Adrenal gland (tissue), 5 donors: ENCODE data around the gene SSR2.

Experiments used
- CTCF ChIP-seq, 6 experiments: fragments of 450-650 bp in 4 of 6; fragments of 200-600 bp in 2 of 6; sonication (generic) in 1 of 6; IDR thresholded peaks; 1 replicate in 5 of 6; 2 replicates in 1 of 6; pipeline versions ENCODE4 v1.5.1 to v1.8.0; 2016 to 2021; ENCODE audit warnings: antibody characterized with exemption in 6 of 6, mild to moderate bottlenecking in 2 of 6, moderate library complexity in 1 of 6
- POLR2A ChIP-seq, 2 donors: fragments of 450-650 bp; IDR thresholded peaks; one replicate each; pipeline ENCODE4 v1.6.1; 2017; ENCODE audit warnings: antibody characterized with exemption in 2 of 2, mild to moderate bottlenecking in 2 of 2, moderate library complexity in 1 of 2
- donor health status: DM: no; HTN: no; CAD: no.

- TF ChIP-seq POLR2A (IDR thresholded peaks at IDR 0.05), result no peak
- TF ChIP-seq CTCF (IDR thresholded peaks at IDR 0.05), result no peak
Measured at GRCh38 chr1:155990005-155990739, 30.6 kb downstream of the SSR2 start.
